Trophoblast cell (in vitro differentiated cells and primary cell): ENCODE measurements around the gene CLEC16A.

ENCODE experiments used
- DNase-seq, 2 donors: peaks; one replicate each; pipeline ENCODE4 v3.0.0-alpha.2; 2016
- H2AFZ ChIP-seq: 2 replicates; pipeline ENCODE4 v1.6.1; 2013; ENCODE audit warnings: low read length, moderate library complexity, mild to moderate bottlenecking; ENCODE audit not compliant: insufficient read depth, poor library complexity
- H2AK5ac ChIP-seq: 2 replicates; pipeline ENCODE4 v1.6.1; 2013; ENCODE audit warnings: mild to moderate bottlenecking, low read length
- H2BK120ac ChIP-seq: 2 replicates; pipeline ENCODE4 v1.6.1; 2013; ENCODE audit warnings: low read length, mild to moderate bottlenecking, moderate library complexity; ENCODE audit not compliant: insufficient read depth, poor library complexity
- H2BK12ac ChIP-seq: 2 replicates; pipeline ENCODE4 v1.6.1; 2013; ENCODE audit warnings: mild to moderate bottlenecking, low read length, moderate library complexity
- H2BK5ac ChIP-seq: 2 replicates; pipeline ENCODE4 v1.6.1; 2013; ENCODE audit warnings: low read length, low read depth, moderate library complexity, mild to moderate bottlenecking; ENCODE audit not compliant: poor library complexity
- H3K14ac ChIP-seq: 2 replicates; pipeline ENCODE4 v1.6.1; 2013; ENCODE audit warnings: mild to moderate bottlenecking, low read length
- H3K18ac ChIP-seq: 2 replicates; pipeline ENCODE4 v1.6.1; 2013; ENCODE audit warnings: mild to moderate bottlenecking, low read length
- H3K23ac ChIP-seq: 2 replicates; pipeline ENCODE4 v1.6.1; 2013; ENCODE audit warnings: low read length
- H3K27ac ChIP-seq: 2 replicates; pipeline ENCODE4 v1.5.1; 2013; ENCODE audit warnings: low read depth, mild to moderate bottlenecking, inconsistent platforms, low read length, moderate library complexity
- H3K27me3 ChIP-seq: 2 replicates; pipeline ENCODE4 v1.6.1; 2013; ENCODE audit warnings: inconsistent platforms, mild to moderate bottlenecking, low read length, moderate library complexity; ENCODE audit not compliant: insufficient read depth
- H3K36me3 ChIP-seq, 2 experiments: 1 replicate in 1 of 2; 2 replicates in 1 of 2; pipeline ENCODE4 v1.6.1; 2013; ENCODE audit warnings: low read length in 2 of 2, mild to moderate bottlenecking in 2 of 2, moderate library complexity in 1 of 2; ENCODE audit not compliant: insufficient read depth in 2 of 2, control insufficient read depth in 1 of 2
- H3K4ac ChIP-seq: 2 replicates; pipeline ENCODE4 v1.6.1; 2013; ENCODE audit warnings: low read depth, mild to moderate bottlenecking, low read length, moderate library complexity
- H3K4me1 ChIP-seq, 2 experiments: 1 replicate in 1 of 2; 2 replicates in 1 of 2; pipeline ENCODE4 v1.6.1; 2013; ENCODE audit warnings: low read length in 2 of 2, mild to moderate bottlenecking in 2 of 2, moderate library complexity in 1 of 2; ENCODE audit not compliant: insufficient read depth in 2 of 2, control insufficient read depth in 1 of 2
- H3K4me2 ChIP-seq: 2 replicates; pipeline ENCODE4 v1.6.1; 2013; ENCODE audit warnings: inconsistent platforms, mild to moderate bottlenecking, low read length, moderate library complexity
- H3K4me3 ChIP-seq: 2 replicates; pipeline ENCODE4 v1.5.1; 2013; ENCODE audit warnings: mild to moderate bottlenecking, low read depth, low read length, inconsistent platforms
- H3K79me1 ChIP-seq: one replicate; pipeline ENCODE4 v1.6.1; 2013; ENCODE audit warnings: low read length
- H3K79me2 ChIP-seq: 2 replicates; pipeline ENCODE4 v1.6.1; 2013; ENCODE audit warnings: low read length, mild to moderate bottlenecking; ENCODE audit not compliant: control insufficient read depth, insufficient read depth, poor library complexity
- H3K9ac ChIP-seq: 2 replicates; pipeline ENCODE4 v1.6.1; 2013; ENCODE audit warnings: mild to moderate bottlenecking, low read length
- H3K9me3 ChIP-seq: 2 replicates; pipeline ENCODE4 v1.6.1; 2013; ENCODE audit warnings: low read depth, mild to moderate bottlenecking, control low read depth, inconsistent platforms, low read length; ENCODE audit not compliant: insufficient read depth
- H4K12ac ChIP-seq: 2 replicates; pipeline ENCODE4 v1.6.1; 2013; ENCODE audit warnings: low read depth, mild to moderate bottlenecking, low read length, moderate library complexity
- H4K8ac ChIP-seq: 2 replicates; pipeline ENCODE4 v1.6.1; 2013; ENCODE audit warnings: low read depth, mild to moderate bottlenecking, low read length, moderate library complexity
- H4K91ac ChIP-seq: one replicate; pipeline ENCODE4 v1.6.1; 2013; ENCODE audit warnings: low read depth, mild to moderate bottlenecking, low read length, moderate library complexity
- WGBS: extraction: QIAGEN DNeasy Blood & Tissue Kit; methylation state at CpG from one replicate; pipeline ENCODE4 v1.1.7; 2013; ENCODE audit warnings: missing lambda C conversion rate; ENCODE audit not compliant: insufficient read length, insufficient coverage; ENCODE audit errors: extremely low coverage; 5-methylcytosine and 5-hydroxymethylcytosine counted together

The CLEC16A gene

GRCh38 chr16:11034481-11034931 lies 90.1 kb downstream of the CLEC16A start:
- no peak overlapping the region for H2BK12ac ChIP-seq
- no peak overlapping the region for H4K12ac ChIP-seq
- no peak overlapping the region for H3K14ac ChIP-seq
- no peaks in the 10 kb centered on the region for H3K79me2 ChIP-seq
- no CpG with 5 or more reads among the region's 8 CpGs for WGBS
- no peak overlapping the region for H2AFZ ChIP-seq
- no peaks in the 10 kb centered on the region for H3K79me1 ChIP-seq
- H3K4me1 ChIP-seq: peaks cover 0 to 4% of the 10 kb centered on the region in 2 experiments
- H3K4ac ChIP-seq: no peak overlapping the region
- H2BK5ac ChIP-seq: no peak overlapping the region
- no peak overlapping the region for H4K91ac ChIP-seq
- H2BK120ac ChIP-seq: no peak overlapping the region
- no peak overlapping the region for H3K4me2 ChIP-seq
- no peak overlapping the region for H3K9ac ChIP-seq
- no peaks in the 10 kb centered on the region for H3K27me3 ChIP-seq
- no peak overlapping the region for H3K18ac ChIP-seq
- H3K36me3 ChIP-seq: peaks cover 10 to 11% of the 10 kb centered on the region in 2 experiments
- no peaks in the 10 kb centered on the region for H3K9me3 ChIP-seq
- no peak overlapping the region for H2AK5ac ChIP-seq
- H3K23ac ChIP-seq: no peak overlapping the region
- no peak overlapping the region for H3K4me3 ChIP-seq
- H4K8ac ChIP-seq: no peak overlapping the region
- no peak overlapping the region for H3K27ac ChIP-seq
- DNase-seq: no peak

GRCh38 chr16:11035096-11035495 lies 90.7 kb downstream of the CLEC16A start:
- no peak overlapping the region for H2AK5ac ChIP-seq
- no peak for DNase-seq
- no peak overlapping the region for H2BK120ac ChIP-seq
- no peak overlapping the region for H3K18ac ChIP-seq
- H3K4me3 ChIP-seq: no peak overlapping the region
- no peak overlapping the region for H3K27ac ChIP-seq
- peaks cover 15 to 17% of the 10 kb centered on the region in 2 experiments for H3K36me3 ChIP-seq
- no peak overlapping the region for H3K14ac ChIP-seq
- H4K8ac ChIP-seq: no peak overlapping the region
- no peak overlapping the region for H4K91ac ChIP-seq
- H3K4me2 ChIP-seq: no peak overlapping the region
- no peak overlapping the region for H2BK5ac ChIP-seq
- H3K23ac ChIP-seq: no peak overlapping the region
- H3K79me2 ChIP-seq: no peaks in the 10 kb centered on the region
- H3K4me1 ChIP-seq: peaks cover 0 to 4% of the 10 kb centered on the region in 2 experiments
- H3K79me1 ChIP-seq: no peaks in the 10 kb centered on the region
- no peaks in the 10 kb centered on the region for H3K9me3 ChIP-seq
- H2AFZ ChIP-seq: no peak overlapping the region
- H4K12ac ChIP-seq: no peak overlapping the region
- no CpG with 5 or more reads among the region's 5 CpGs for WGBS
- H3K27me3 ChIP-seq: no peaks in the 10 kb centered on the region
- no peak overlapping the region for H2BK12ac ChIP-seq
- H3K4ac ChIP-seq: no peak overlapping the region
- no peak overlapping the region for H3K9ac ChIP-seq

DNA sequence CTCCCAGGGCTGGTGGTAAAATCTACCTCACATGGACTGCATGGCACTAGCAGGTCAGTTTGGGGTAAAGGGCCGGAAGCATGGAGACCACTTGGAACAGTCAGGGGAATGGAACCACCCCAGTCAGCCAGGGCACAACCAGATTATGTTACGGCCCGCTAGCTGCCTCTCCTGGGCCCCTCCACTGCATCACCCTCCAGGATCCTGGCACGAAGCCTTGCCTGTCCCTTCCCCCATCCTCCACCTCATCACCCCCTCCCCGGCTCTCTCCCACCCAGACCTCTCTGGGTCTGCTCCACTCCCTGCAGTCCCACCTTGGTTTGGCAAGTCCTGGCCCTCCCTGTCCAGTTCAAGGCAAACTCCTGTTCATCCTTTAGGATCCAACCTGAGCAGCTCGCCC lies 91.7 kb downstream of the CLEC16A start:
- Histone ChIP-seq H3K18ac (no peak overlapping the region), H3K9me3 (no peaks in the 10 kb centered on the region), H3K27ac (no peak overlapping the region), H3K4me1 (peaks cover 0 to 4% of the 10 kb centered on the region in 2 experiments), H2AFZ (no peak overlapping the region), H3K4me3 (no peak overlapping the region), H2BK12ac (no peak overlapping the region), H2AK5ac (no peak overlapping the region), H3K23ac (no peak overlapping the region), H3K79me1 (no peaks in the 10 kb centered on the region), H3K9ac (no peak overlapping the region), H4K91ac (no peak overlapping the region), H4K8ac (no peak overlapping the region), H3K27me3 (no peaks in the 10 kb centered on the region), H4K12ac (no peak overlapping the region), H3K36me3 (peaks cover 16 to 21% of the 10 kb centered on the region in 2 experiments), H3K14ac (no peak overlapping the region), H2BK120ac (no peak overlapping the region), H3K4ac (no peak overlapping the region), H3K4me2 (no peak overlapping the region), H2BK5ac (no peak overlapping the region), H3K79me2 (no peaks in the 10 kb centered on the region)
- DNase-seq: no peak
- WGBS: no CpG with 5 or more reads among the region's 6 CpGs

- WGBS: no CpG with 5 or more reads among the region's 8 CpGs
- no peak overlapping the region for H3K27ac ChIP-seq
- no peak overlapping the region for H2BK120ac ChIP-seq
- no peak overlapping the region for H3K4ac ChIP-seq
- DNase-seq: no peak
- peak overlapping the region; percentile 15 for H3K4me3 ChIP-seq
- no peaks in the 10 kb centered on the region for H3K79me1 ChIP-seq
- H3K9ac ChIP-seq: no peak overlapping the region
- H3K23ac ChIP-seq: no peak overlapping the region
- H3K14ac ChIP-seq: no peak overlapping the region
- H2BK12ac ChIP-seq: no peak overlapping the region
- H3K27me3 ChIP-seq: no peaks in the 10 kb centered on the region
- no peak overlapping the region for H4K12ac ChIP-seq
- H3K4me1 ChIP-seq: peaks cover 0 to 4% of the 10 kb centered on the region in 2 experiments
- peaks cover 19 to 27% of the 10 kb centered on the region in 2 experiments for H3K36me3 ChIP-seq
- H3K79me2 ChIP-seq: no peaks in the 10 kb centered on the region
- H2BK5ac ChIP-seq: no peak overlapping the region
- no peak overlapping the region for H3K18ac ChIP-seq
- H2AFZ ChIP-seq: no peak overlapping the region
- no peaks in the 10 kb centered on the region for H3K9me3 ChIP-seq
- no peak overlapping the region for H4K91ac ChIP-seq
- no peak overlapping the region for H4K8ac ChIP-seq
- H2AK5ac ChIP-seq: no peak overlapping the region
- H3K4me2 ChIP-seq: no peak overlapping the region
Measured at GRCh38 chr16:11036868-11037410, 92.6 kb downstream of the CLEC16A start.
